HG03103 (cell line): ENCODE data around the gene ZDHHC14.
"Not testable (repeated sequence)": the region's sequence is repeated elsewhere in the genome, so short reads cannot be mapped to it uniquely, and the experiment has no call there.

Source experiments
- ATAC-seq: cut with Tn5 transposase; IDR thresholded peaks from one replicate; pipeline ENCODE4 v1.9.1; 2021; ENCODE audit warnings: low read depth; ENCODE audit not compliant: unreplicated experiment

The ZDHHC14 gene

DNA sequence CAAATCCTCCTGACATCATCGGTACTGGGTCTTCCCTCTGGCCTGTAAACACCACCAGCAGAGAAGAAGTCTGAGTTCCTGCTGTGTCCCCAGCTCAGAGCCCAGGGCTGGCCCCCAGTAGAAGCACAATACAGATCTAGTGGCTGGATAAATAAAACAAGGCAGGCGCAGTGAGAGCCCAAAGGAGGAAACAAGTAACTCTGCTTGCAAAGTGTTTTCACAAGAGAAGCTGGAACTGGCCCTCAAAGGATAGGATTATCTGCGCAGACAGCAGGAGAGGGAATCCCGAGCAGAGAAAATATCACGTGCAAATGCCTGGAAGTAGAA is 205.1 kb downstream of the ZDHHC14 start:
- no peak for ATAC-seq

DNA sequence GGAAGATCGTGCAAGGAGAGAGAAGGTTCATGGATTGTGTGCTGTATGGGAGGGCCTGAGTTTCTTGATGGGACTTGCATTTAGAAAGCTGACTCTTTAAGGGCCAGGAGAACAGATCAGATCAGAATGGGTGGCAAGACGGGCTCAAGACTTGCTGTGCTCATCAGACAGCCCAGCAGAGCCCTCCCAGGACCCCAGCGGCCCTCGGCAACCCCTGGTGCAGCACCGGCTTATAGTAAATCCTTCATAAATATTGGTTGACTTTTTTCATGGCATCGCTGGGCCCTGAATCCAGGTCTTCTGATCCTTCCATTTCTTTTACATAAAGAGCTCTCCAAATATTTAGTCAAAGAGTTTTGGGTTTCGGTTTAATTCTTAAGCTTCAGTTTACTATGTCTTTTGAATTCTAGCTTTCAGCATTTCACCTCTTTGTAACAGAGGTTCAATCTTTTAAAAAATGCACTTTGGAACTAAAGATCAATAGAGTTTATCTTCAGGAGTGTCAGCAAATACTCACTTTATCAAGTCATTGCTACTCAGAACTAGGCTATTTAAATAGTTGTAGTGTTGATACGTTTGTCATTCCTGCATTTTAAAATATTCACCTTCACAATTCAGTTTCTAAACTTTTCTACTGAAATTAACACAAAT is 205.6 kb downstream of the ZDHHC14 start:
- ATAC-seq, result no peak

DNA sequence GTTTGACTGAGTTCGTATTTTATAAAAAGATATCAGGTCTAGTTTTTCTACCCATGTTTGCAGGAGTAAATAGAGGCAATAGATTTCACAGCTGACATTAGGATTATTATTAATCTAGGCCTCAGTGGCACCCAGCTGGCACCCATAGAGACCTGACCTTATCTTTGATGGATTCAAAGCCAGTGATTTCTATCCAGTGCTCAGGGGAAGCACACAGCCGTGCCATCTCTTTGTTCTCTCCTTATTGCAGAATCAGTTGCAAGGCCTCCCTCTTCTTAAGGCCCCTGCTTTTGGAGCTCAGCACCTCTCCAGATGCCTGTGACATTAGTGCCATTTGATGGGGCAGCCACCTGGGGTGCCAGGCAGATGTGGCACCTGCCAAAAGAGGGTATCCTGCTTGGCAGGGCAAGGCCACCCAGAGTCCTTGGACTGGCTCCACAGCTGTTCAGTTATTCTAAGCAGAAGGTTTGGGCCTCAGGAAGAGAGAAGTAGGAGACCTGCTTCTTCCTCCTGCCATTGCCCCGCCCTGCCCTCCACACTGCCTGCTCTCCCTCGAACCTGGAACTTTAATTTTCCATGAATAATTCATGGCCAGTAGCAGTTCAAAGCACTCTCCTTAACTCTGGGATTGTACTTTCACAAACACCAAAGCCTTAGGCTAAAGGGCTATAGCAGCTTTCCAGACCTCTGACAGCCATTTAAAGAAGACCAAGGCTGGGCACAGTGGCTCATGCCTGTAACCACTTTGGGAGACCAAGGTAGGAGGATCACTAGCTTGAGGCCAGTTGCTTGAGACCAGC is 206.3 kb downstream of the ZDHHC14 start:
- no peak for ATAC-seq

DNA sequence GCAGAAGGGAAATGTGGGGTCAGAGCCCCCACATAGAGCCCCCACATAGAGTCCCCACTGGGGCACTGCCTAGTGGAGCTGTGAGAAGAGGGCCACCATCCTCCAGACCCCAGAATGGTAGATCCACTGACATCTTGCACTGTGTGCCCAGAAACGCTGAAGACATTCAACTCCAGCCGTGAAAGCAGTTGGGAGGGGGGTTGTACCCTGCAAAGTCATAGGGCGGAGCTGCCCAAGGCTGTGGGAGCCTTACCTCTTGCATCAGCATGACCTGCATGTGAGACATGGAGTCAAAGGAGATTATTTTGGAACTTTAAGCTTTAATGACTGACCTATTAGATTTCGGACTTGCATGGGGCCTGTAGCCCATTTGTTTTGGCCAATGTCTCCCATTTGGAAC is 209.7 kb downstream of the ZDHHC14 start:
- ATAC-seq, result not testable (repeated sequence)

GRCh38 chr6:157592541-157592940 is 211.6 kb downstream of the ZDHHC14 start:
- no peak for ATAC-seq

- no peak for ATAC-seq
These were observed 212.0 kb downstream of the ZDHHC14 start for GRCh38 chr6:157592980-157593379.

- no peak for ATAC-seq
These were observed 212.6 kb downstream of the ZDHHC14 start for GRCh38 chr6:157593596-157593995.

- no peak for ATAC-seq
These were observed 213.3 kb downstream of the ZDHHC14 start for GRCh38 chr6:157594292-157594691.

DNA sequence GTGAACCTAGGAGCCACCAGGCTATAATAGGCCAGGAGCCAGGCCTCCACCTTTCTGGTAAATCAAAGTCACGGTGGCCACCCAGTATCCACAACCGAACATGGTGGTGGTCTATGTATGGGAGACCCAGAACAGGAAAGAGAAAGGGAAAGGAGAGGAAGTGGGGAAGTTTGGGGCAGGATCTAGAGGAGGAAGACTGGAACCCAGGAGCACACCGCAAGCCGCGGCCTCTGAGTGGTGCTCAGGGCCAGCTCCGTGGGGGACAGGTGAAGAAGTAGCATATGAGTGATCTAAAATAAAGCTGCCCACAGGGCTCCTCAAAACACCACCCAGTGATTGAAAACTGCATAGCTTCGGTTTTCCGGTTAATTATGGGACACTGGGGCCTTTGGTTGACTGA is 214.8 kb downstream of the ZDHHC14 start:
- no peak for ATAC-seq

- ATAC-seq, result no peak
These were observed 215.5 kb downstream of the ZDHHC14 start for GRCh38 chr6:157596461-157596860.

DNA sequence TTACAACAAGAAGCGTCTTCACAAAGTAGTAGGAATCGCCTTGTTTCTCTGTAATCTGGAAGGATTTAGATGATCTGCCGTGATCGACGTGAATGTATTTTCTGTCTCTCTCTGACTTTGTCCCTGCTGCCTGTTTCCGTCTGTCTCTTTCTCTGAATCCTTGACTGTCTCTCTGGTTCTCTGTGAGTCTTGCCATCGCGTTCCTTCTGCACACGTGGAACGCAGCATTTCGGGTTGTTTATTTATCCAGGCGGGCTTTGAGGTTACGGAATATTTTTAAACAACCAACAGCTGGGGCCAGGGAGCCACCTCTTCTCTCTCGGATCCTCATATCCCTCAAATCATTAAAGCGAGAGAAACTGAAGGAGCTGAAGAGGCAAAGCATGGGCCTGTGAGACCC is 215.9 kb downstream of the ZDHHC14 start:
- ATAC-seq, result no peak

GRCh38 chr6:157597461-157598312 is 216.7 kb downstream of the ZDHHC14 start:
- ATAC-seq, result no peak

DNA sequence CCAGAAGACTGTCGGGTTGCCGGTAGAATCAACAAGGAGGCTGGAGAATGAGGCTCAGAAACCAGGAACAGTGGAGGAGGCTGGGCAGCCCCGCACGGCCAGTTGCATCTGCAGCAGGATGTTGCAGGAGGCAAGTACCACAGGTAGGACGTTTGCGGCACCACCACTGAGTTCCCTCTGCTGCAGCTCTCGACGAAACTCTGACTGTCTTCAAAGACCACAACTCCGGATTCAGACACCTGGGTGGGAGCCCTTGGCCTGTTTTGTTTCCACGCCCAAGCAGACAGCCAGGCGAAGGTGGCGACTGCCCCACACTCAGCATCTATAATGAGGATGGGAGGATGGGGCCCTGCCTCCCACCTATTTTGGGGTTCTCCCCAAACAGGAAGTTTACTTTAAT is 218.2 kb downstream of the ZDHHC14 start:
- no peak for ATAC-seq

DNA sequence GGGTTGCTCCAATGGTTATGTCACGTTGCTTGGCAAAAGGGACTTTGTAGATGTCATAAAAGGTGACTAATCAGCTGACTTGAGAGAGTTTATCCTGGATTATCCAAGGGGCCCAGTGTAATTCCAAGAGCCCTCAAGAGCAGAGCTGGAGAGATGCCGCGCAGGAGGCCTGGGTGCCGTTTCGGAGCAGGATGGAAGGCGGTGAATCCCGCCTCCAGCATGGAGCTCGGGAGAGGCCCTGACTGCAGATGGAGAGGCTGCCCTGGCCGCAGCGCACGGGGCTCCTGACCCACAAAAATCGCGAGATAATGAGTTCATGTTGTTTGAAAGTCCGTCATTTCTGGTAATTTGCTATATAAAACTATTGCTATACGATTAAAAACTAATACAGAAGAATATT is 219.8 kb downstream of the ZDHHC14 start:
- no peak for ATAC-seq

DNA sequence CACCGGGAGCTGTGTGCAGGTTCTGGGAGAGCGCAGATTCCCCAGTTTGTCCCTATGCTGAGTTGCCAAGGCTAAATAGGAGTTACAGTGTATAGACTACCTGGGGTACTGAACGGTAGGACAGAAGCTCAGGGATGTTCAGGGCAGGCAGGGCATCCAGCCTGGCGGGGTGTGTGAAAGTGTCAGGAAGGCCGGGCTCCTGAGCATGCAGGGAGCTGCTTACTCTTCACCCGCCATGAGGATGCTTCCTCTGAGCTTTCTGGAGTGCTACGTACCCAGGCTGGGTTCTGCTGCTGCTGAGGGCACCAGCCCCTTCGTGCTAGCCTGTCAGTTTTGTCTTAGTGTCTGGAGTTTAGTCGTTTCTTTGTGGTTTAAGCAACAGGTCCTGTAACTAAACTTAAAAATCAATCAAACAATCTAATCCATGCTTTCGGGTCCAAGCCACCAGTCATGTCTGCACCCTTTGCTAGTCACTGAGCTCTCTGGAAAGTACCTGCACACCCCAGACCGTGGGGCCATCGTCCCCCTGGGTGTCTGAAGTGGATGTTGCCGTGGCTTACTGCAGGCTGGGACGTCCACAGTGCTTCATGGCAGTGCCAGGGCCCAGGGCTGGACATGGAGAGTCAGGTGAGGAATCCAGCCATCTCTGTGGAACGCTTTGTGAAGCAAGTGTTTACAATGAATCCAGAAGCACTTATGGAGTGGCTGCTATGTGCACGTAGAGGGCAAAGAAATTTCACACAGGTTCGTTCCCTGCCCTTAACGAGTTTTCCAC is 221.7 kb downstream of the ZDHHC14 start:
- no peak for ATAC-seq

GRCh38 chr6:157603314-157603940 is 222.4 kb downstream of the ZDHHC14 start:
- ATAC-seq, result no peak

- no peak for ATAC-seq
These were observed 223.0 kb downstream of the ZDHHC14 start for GRCh38 chr6:157603971-157604370.

DNA sequence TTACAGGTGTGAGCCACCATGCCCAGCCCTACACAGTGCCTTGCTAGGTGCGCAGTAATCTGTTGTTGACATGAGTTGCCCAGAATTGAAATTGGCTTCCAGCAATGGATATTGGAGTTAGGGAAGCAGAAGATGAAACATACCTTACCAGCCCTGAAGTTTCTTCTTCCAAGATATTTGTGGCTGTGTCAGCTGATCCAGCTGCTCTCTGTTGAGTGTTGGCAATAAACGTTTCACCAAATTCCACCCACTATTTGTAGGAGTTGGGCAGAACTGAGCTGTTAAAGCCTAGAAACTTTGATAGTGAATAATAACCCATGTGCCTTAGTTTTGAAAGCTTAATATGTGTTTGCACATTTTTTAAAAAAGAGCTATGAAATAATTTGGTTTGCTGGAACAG is 223.8 kb downstream of the ZDHHC14 start:
- ATAC-seq, result no peak

DNA sequence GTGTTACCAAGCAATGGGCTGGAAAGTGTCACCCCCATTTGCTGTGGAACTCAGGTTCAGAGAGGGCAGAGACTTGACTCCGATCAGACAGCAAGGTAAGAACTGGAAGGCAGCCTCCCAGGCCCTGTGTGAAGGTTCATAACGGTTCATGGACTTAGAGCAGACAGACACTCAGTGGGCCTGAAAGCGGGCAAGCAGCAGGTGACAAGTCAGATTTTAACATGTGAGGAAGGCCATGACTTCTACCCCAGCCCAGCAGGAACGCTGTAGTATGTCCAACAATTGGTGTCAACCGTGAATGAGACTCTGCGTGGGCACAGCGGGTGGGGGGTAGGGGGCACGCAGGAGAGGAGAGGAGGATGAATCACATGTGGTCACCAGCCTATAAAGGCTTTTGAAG is 224.5 kb downstream of the ZDHHC14 start:
- ATAC-seq, result no peak

DNA sequence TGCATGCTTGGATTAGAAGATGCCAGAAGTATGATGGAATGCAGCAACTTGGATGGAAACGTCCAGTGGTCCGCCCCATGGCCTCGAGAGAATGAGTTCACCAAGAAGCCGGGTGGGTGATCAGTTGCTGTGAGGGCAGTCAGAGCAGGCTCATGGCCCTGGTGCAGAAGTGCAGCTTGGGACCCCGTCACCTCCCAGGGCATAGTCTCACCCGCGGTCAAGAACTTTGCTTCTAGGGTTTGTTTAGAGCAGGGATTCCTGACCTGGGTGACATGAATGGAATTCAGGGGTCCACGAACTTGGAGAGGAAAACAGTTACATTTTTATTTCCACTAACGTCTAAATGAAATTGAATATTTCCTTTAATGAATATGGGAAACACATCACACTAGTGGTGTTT is 225.5 kb downstream of the ZDHHC14 start:
- no peak for ATAC-seq
